ENCODE data around the gene OR5H14.

The OR5H14 gene

DNA sequence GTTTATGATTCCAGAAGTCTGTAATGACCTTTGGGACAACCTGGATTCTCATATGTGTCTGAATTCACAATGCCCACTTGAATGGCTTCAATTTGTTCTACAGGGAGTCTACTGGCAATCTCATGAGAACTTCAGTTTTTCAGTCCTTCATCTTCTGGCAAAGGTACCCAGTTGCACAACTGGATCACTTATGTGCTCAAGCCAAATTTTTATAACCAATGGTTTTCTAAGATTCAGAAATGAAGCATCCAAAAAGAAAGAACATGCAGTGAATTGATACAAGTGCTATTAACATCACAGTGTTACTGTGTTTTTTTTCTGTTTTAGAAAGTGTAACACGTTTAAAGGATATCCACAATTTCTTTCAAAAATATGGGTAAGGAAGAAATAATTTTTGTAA, at the start of gene OR5H14:
TSS of gene OR5H14 (plus strand) at position 301 of the 400 bp plus-strand sequence. CDS start 1,907 bp downstream, outside the sequence.
- TF ChIP-seq, protein P1, sequence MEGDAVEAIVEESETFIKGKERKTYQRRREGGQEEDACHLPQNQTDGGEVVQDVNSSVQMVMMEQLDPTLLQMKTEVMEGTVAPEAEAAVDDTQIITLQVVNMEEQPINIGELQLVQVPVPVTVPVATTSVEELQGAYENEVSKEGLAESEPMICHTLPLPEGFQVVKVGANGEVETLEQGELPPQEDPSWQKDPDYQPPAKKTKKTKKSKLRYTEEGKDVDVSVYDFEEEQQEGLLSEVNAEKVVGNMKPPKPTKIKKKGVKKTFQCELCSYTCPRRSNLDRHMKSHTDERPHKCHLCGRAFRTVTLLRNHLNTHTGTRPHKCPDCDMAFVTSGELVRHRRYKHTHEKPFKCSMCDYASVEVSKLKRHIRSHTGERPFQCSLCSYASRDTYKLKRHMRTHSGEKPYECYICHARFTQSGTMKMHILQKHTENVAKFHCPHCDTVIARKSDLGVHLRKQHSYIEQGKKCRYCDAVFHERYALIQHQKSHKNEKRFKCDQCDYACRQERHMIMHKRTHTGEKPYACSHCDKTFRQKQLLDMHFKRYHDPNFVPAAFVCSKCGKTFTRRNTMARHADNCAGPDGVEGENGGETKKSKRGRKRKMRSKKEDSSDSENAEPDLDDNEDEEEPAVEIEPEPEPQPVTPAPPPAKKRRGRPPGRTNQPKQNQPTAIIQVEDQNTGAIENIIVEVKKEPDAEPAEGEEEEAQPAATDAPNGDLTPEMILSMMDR (IDR thresholded peaks at IDR 0.05; ENCODE audit: low read depth, low read length, poor library complexity, severe bottlenecking) = no peak
- no peak for TF ChIP-seq EZH2phosphoT487 (IDR thresholded peaks at IDR 0.05; ENCODE audit: borderline replicate concordance, low read length)
- Histone ChIP-seq H3K36me3 (ENCODE audit: control insufficient read depth, low read length) (no peaks in the 10 kb centered on the region), H3K4me3 (ENCODE audit: low read length) (no peak within 1 kb of the TSS), H3K27me3 (ENCODE audit: control insufficient read depth, low read length) (no peaks in the 10 kb centered on the region), H3K27ac (ENCODE audit: low read depth, low read length) (no peak within 1 kb of the TSS), H3K79me2 (ENCODE audit: control insufficient read depth, low read length) (no peaks in the 10 kb centered on the region), H4K20me1 (ENCODE audit: control insufficient read depth, insufficient read depth, low read depth, low read length) (no peaks in the 10 kb centered on the region), H3K9me3 (ENCODE audit: control insufficient read depth, insufficient read depth, low read length) (no peaks in the 10 kb centered on the region), H3K9me2 (replicated peaks; ENCODE audit: control insufficient read depth, low read length) (no peaks in the 10 kb centered on the region), H3K4me1 (ENCODE audit: control insufficient read depth, low read length) (no peaks in the 10 kb centered on the region), H3K4me2 (ENCODE audit: low read length) (no peak within 1 kb of the TSS), H3F3A (ENCODE audit: control insufficient read depth, insufficient read depth) (no peaks in the 10 kb centered on the region)

- H3K9me2 ChIP-seq (replicated peaks; ENCODE audit: control insufficient read depth, low read length) = no peaks in the 10 kb centered on the region
- no peaks in the 10 kb centered on the region for H3K9me3 ChIP-seq (ENCODE audit: control insufficient read depth, insufficient read depth, low read length)
- no peak for TF ChIP-seq EZH2phosphoT487 (IDR thresholded peaks at IDR 0.05; ENCODE audit: borderline replicate concordance, low read length)
- TF ChIP-seq, protein P1 (IDR thresholded peaks at IDR 0.05; ENCODE audit: low read depth, low read length, poor library complexity, severe bottlenecking) = no peak
- H3K4me2 ChIP-seq (ENCODE audit: low read length) = no peak overlapping the region
- no peaks in the 10 kb centered on the region for H3F3A ChIP-seq (ENCODE audit: control insufficient read depth, insufficient read depth)
- no peak overlapping the region for H3K4me3 ChIP-seq (ENCODE audit: low read length)
- H3K27ac ChIP-seq (ENCODE audit: low read depth, low read length) = no peak overlapping the region
- no peaks in the 10 kb centered on the region for H3K27me3 ChIP-seq (ENCODE audit: control insufficient read depth, low read length)
- H4K20me1 ChIP-seq (ENCODE audit: control insufficient read depth, insufficient read depth, low read depth, low read length) = no peaks in the 10 kb centered on the region
- H3K36me3 ChIP-seq (ENCODE audit: control insufficient read depth, low read length) = no peaks in the 10 kb centered on the region
- H3K4me1 ChIP-seq (ENCODE audit: control insufficient read depth, low read length) = no peaks in the 10 kb centered on the region
- H3K79me2 ChIP-seq (ENCODE audit: control insufficient read depth, low read length) = no peaks in the 10 kb centered on the region
Measured at GRCh38 chr3:98099848-98100247, 47.4 kb upstream of the OR5H14 start.

DNA sequence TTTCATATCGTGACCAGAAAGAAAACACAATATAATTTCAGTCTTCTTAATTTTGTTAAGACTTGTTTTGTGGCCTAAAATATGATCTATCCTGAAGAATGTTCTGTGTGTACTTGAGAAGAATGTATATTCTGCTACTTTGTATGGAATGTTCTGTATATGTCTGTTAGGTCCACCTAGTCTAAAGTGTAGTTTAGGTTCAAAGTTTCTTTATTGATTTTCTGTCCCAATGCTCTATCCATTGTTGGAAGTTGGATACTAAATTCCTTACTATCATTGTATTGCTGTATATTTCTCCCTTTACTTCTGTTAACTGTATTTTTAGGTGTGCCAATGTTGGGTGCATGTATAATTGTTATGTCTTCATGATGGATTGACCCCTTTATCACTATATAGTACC, 39.1 kb upstream of the OR5H14 start:
- no peaks in the 10 kb centered on the region for H3K9me2 ChIP-seq (replicated peaks; ENCODE audit: control insufficient read depth, low read length)
- H3K36me3 ChIP-seq (ENCODE audit: control insufficient read depth, low read length) = no peaks in the 10 kb centered on the region
- H3K4me2 ChIP-seq (ENCODE audit: low read length) = no peak overlapping the region
- no peaks in the 10 kb centered on the region for H3K4me1 ChIP-seq (ENCODE audit: control insufficient read depth, low read length)
- H3K27me3 ChIP-seq (ENCODE audit: control insufficient read depth, low read length) = no peaks in the 10 kb centered on the region
- no peaks in the 10 kb centered on the region for H3K9me3 ChIP-seq (ENCODE audit: control insufficient read depth, insufficient read depth, low read length)
- H4K20me1 ChIP-seq (ENCODE audit: control insufficient read depth, insufficient read depth, low read depth, low read length) = no peaks in the 10 kb centered on the region
- TF ChIP-seq EZH2phosphoT487 (IDR thresholded peaks at IDR 0.05; ENCODE audit: borderline replicate concordance, low read length) = no peak
- TF ChIP-seq, protein P1 (IDR thresholded peaks at IDR 0.05; ENCODE audit: low read depth, low read length, poor library complexity, severe bottlenecking) = no peak
- H3K27ac ChIP-seq (ENCODE audit: low read depth, low read length) = no peak overlapping the region
- H3K4me3 ChIP-seq (ENCODE audit: low read length) = no peak overlapping the region
- H3K79me2 ChIP-seq (ENCODE audit: control insufficient read depth, low read length) = no peaks in the 10 kb centered on the region
- H3F3A ChIP-seq (ENCODE audit: control insufficient read depth, insufficient read depth) = no peaks in the 10 kb centered on the region

Measured in DOHH2 (cell line).